ENCODE measurements around the gene C1orf21. TPM values are rescaled to one million over a fixed set of nuclear protein-coding genes. Genes with fewer than 3 reads are reported as not detected.
A peak's percentile ranks its signal among the peaks of the same experiment; 100 is the strongest.

Gene C1orf21
- polyA plus RNA-seq, 6 donors from 2014 or later = 0.08 to 1.9 (median 0.16) TPM; not detected in 1

- ATAC-seq (ENCODE audit: low read depth in 2 of 2) (no peak), DNase-seq (no peak)
- Mint-ChIP-seq H3K36me3 (peaks cover 0 to 7% of the 10 kb centered on the region in 2 donors), H3K4me3 (no peak overlapping the region), H3K27ac (peak overlapping the region in 2 of 6 donors; percentile 9 to 33), H3K4me1 (peaks cover 11 to 28% (median 22%) of the 10 kb centered on the region in 3 donors), H3K27me3 (peaks cover 28 to 45% (median 45%) of the 10 kb centered on the region in 3 donors), H3K9me3 (no peaks in the 10 kb centered on the region)
These were observed 2.6 kb downstream of the C1orf21 start for GRCh38 chr1:184389446-184389845.

- Mint-ChIP-seq H3K27ac (no peak overlapping the region), H3K4me1 (peaks cover 8 to 21% (median 18%) of the 10 kb centered on the region in 3 donors), H3K4me3 (no peak overlapping the region), H3K9me3 (no peaks in the 10 kb centered on the region), H3K36me3 (peaks cover 0 to 2% of the 10 kb centered on the region in 2 donors), H3K27me3 (peaks cover 16 to 30% (median 30%) of the 10 kb centered on the region in 3 donors)
- no peak for ATAC-seq (ENCODE audit: low read depth in 2 of 2)
- no peak for DNase-seq
These were observed 4.1 kb downstream of the C1orf21 start for GRCh38 chr1:184390889-184391288.

- no peak for ATAC-seq (ENCODE audit: low read depth in 2 of 2)
- no peak for DNase-seq
- no peak overlapping the region for H3K4me3 Mint-ChIP-seq
- peaks cover 17 to 27% (median 24%) of the 10 kb centered on the region in 3 donors for H3K27me3 Mint-ChIP-seq
- H3K27ac Mint-ChIP-seq = no peak overlapping the region
- no peaks in the 10 kb centered on the region for H3K9me3 Mint-ChIP-seq
- no peaks in the 10 kb centered on the region for H3K36me3 Mint-ChIP-seq
- H3K4me1 Mint-ChIP-seq = peaks cover 7 to 15% (median 13%) of the 10 kb centered on the region in 3 donors
These were observed 5.2 kb downstream of the C1orf21 start for GRCh38 chr1:184392067-184392466.

- peaks cover 14 to 22% (median 19%) of the 10 kb centered on the region in 3 donors for H3K27me3 Mint-ChIP-seq
- DNase-seq (no peak), ATAC-seq (ENCODE audit: low read depth in 2 of 2) (no peak)
- H3K9me3 Mint-ChIP-seq = no peaks in the 10 kb centered on the region
- peaks cover 3 to 9% (median 9%) of the 10 kb centered on the region in 3 donors for H3K4me1 Mint-ChIP-seq
- no peak overlapping the region for H3K4me3 Mint-ChIP-seq
- no peak overlapping the region for H3K27ac Mint-ChIP-seq
- no peaks in the 10 kb centered on the region for H3K36me3 Mint-ChIP-seq
These were observed 6.1 kb downstream of the C1orf21 start for GRCh38 chr1:184392779-184393522.

GRCh38 chr1:184393962-184394361 is 7.1 kb downstream of the C1orf21 start:
- Mint-ChIP-seq H3K4me3 (no peak overlapping the region), H3K9me3 (no peaks in the 10 kb centered on the region), H3K36me3 (no peaks in the 10 kb centered on the region), H3K27me3 (peaks cover 5 to 12% (median 10%) of the 10 kb centered on the region in 3 donors), H3K27ac (no peak overlapping the region), H3K4me1 (no peaks in the 10 kb centered on the region)
- ATAC-seq (ENCODE audit: low read depth in 2 of 2) (no peak), DNase-seq (no peak)

- H3K27ac Mint-ChIP-seq = no peak overlapping the region
These were observed 8.5 kb downstream of the C1orf21 start for GRCh38 chr1:184395370-184395769.

GRCh38 chr1:184395937-184396480 is 9.2 kb downstream of the C1orf21 start:
- DNase-seq (no peak), ATAC-seq (ENCODE audit: low read depth in 2 of 2) (no peak)
- H3K27me3 Mint-ChIP-seq = peaks cover 0 to 5% (median 0%) of the 10 kb centered on the region in 3 donors
- H3K27ac Mint-ChIP-seq = no peak overlapping the region
- no peak overlapping the region for H3K4me3 Mint-ChIP-seq
- H3K9me3 Mint-ChIP-seq = no peaks in the 10 kb centered on the region
- H3K36me3 Mint-ChIP-seq = no peaks in the 10 kb centered on the region
- no peaks in the 10 kb centered on the region for H3K4me1 Mint-ChIP-seq

More at GRCh38 chr1:184395370-184395769, 8.5 kb downstream of the C1orf21 start:
- ATAC-seq (ENCODE audit: low read depth in 2 of 2) = no peak
- no peak overlapping the region for H3K4me3 Mint-ChIP-seq
- peaks cover 0 to 5% (median 0%) of the 10 kb centered on the region in 3 donors for H3K27me3 Mint-ChIP-seq
- no peaks in the 10 kb centered on the region for H3K9me3 Mint-ChIP-seq
- no peaks in the 10 kb centered on the region for H3K4me1 Mint-ChIP-seq
- DNase-seq = no peak
- H3K36me3 Mint-ChIP-seq = no peaks in the 10 kb centered on the region

- no peaks in the 10 kb centered on the region for H3K36me3 Mint-ChIP-seq
- H3K4me1 Mint-ChIP-seq = no peaks in the 10 kb centered on the region
- H3K27ac Mint-ChIP-seq = no peak overlapping the region
- peaks cover 0 to 5% (median 0%) of the 10 kb centered on the region in 3 donors for H3K27me3 Mint-ChIP-seq
- ATAC-seq (ENCODE audit: low read depth in 2 of 2) = no peak
- H3K9me3 Mint-ChIP-seq = no peaks in the 10 kb centered on the region
- H3K4me3 Mint-ChIP-seq = no peak overlapping the region
- no peak for DNase-seq
These were observed 12.5 kb downstream of the C1orf21 start for GRCh38 chr1:184399192-184399847.

GRCh38 chr1:184403961-184404726 is 17.3 kb downstream of the C1orf21 start:
- H3K4me3 Mint-ChIP-seq = no peak overlapping the region
- DNase-seq (no peak), ATAC-seq (ENCODE audit: low read depth in 2 of 2) (no peak)
- H3K9me3 Mint-ChIP-seq = no peaks in the 10 kb centered on the region
- no peaks in the 10 kb centered on the region for H3K27me3 Mint-ChIP-seq
- no peaks in the 10 kb centered on the region for H3K4me1 Mint-ChIP-seq
- no peaks in the 10 kb centered on the region for H3K36me3 Mint-ChIP-seq
- H3K27ac Mint-ChIP-seq = no peak overlapping the region

GRCh38 chr1:184404727-184405027 is 17.8 kb downstream of the C1orf21 start:
- DNase-seq (no peak), ATAC-seq (ENCODE audit: low read depth in 2 of 2) (no peak)
- Mint-ChIP-seq H3K9me3 (no peaks in the 10 kb centered on the region), H3K27me3 (no peaks in the 10 kb centered on the region), H3K4me1 (no peaks in the 10 kb centered on the region), H3K27ac (no peak overlapping the region), H3K36me3 (no peaks in the 10 kb centered on the region), H3K4me3 (no peak overlapping the region)

GRCh38 chr1:184405094-184405800 is 18.4 kb downstream of the C1orf21 start:
- Mint-ChIP-seq H3K27me3 (no peaks in the 10 kb centered on the region), H3K4me1 (no peaks in the 10 kb centered on the region), H3K4me3 (no peak overlapping the region), H3K27ac (no peak overlapping the region), H3K9me3 (no peaks in the 10 kb centered on the region), H3K36me3 (no peaks in the 10 kb centered on the region)
- DNase-seq = no peak
- ATAC-seq (ENCODE audit: low read depth in 2 of 2) = no peak

- Mint-ChIP-seq H3K9me3 (no peaks in the 10 kb centered on the region), H3K4me1 (no peaks in the 10 kb centered on the region), H3K27me3 (no peaks in the 10 kb centered on the region), H3K27ac (no peak overlapping the region), H3K36me3 (no peaks in the 10 kb centered on the region), H3K4me3 (no peak overlapping the region)
- ATAC-seq (ENCODE audit: low read depth in 2 of 2) (no peak), DNase-seq (no peak)
These were observed 18.9 kb downstream of the C1orf21 start for GRCh38 chr1:184405801-184406142.

- DNase-seq = no peak
- no peaks in the 10 kb centered on the region for H3K4me1 Mint-ChIP-seq
- ATAC-seq (ENCODE audit: low read depth in 2 of 2) = no peak
- H3K36me3 Mint-ChIP-seq = no peaks in the 10 kb centered on the region
- no peaks in the 10 kb centered on the region for H3K27me3 Mint-ChIP-seq
- H3K9me3 Mint-ChIP-seq = no peaks in the 10 kb centered on the region
- H3K27ac Mint-ChIP-seq = no peak overlapping the region
- no peak overlapping the region for H3K4me3 Mint-ChIP-seq
These were observed 19.6 kb downstream of the C1orf21 start for GRCh38 chr1:184406479-184406878.

Measured in naive B cell (primary cell).